ENCODE measurements around the gene GJA9. TPM values are rescaled to one million over a fixed set of nuclear protein-coding genes. Genes with fewer than 3 reads are reported as not detected.

GJA9 gene
- total RNA-seq, 1 donor: not detected

GRCh38 chr1:38896169-38896568 lies 14.8 kb upstream of the GJA9 start:
- no peak for DNase-seq (ENCODE audit: insufficient read length, low spot score, missing footprints)
- Histone ChIP-seq H2AFZ (ENCODE audit: low read length) (no peak overlapping the region), H4K20me1 (ENCODE audit: insufficient read depth, low read length) (peaks cover 3% of the 10 kb centered on the region), H3K36me3 (ENCODE audit: insufficient read depth, low read length) (no peaks in the 10 kb centered on the region), H3K27me3 (ENCODE audit: insufficient read depth, low read length) (no peaks in the 10 kb centered on the region), H3K4me2 (ENCODE audit: insufficient read depth, low read length) (no peak overlapping the region), H3K79me2 (ENCODE audit: insufficient read depth, low read length) (peaks cover 4% of the 10 kb centered on the region), H3K4me1 (ENCODE audit: insufficient read depth, low read length) (no peaks in the 10 kb centered on the region), H3K4me3 (ENCODE audit: insufficient read depth, low read length) (no peak overlapping the region), H3K27ac (ENCODE audit: low read depth, low read length) (no peak overlapping the region), H3K9me3 (ENCODE audit: low read depth, low read length) (no peaks in the 10 kb centered on the region)
- TF ChIP-seq, protein P1, sequence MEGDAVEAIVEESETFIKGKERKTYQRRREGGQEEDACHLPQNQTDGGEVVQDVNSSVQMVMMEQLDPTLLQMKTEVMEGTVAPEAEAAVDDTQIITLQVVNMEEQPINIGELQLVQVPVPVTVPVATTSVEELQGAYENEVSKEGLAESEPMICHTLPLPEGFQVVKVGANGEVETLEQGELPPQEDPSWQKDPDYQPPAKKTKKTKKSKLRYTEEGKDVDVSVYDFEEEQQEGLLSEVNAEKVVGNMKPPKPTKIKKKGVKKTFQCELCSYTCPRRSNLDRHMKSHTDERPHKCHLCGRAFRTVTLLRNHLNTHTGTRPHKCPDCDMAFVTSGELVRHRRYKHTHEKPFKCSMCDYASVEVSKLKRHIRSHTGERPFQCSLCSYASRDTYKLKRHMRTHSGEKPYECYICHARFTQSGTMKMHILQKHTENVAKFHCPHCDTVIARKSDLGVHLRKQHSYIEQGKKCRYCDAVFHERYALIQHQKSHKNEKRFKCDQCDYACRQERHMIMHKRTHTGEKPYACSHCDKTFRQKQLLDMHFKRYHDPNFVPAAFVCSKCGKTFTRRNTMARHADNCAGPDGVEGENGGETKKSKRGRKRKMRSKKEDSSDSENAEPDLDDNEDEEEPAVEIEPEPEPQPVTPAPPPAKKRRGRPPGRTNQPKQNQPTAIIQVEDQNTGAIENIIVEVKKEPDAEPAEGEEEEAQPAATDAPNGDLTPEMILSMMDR (IDR thresholded peaks at IDR 0.05; ENCODE audit: extremely low read depth, low read depth, low read length): no peak

GRCh38 chr1:38892976-38893375 lies 11.6 kb upstream of the GJA9 start:
- Histone ChIP-seq H2AFZ (ENCODE audit: low read length) (no peak overlapping the region), H3K4me1 (ENCODE audit: insufficient read depth, low read length) (no peaks in the 10 kb centered on the region), H3K4me2 (ENCODE audit: insufficient read depth, low read length) (no peak overlapping the region), H3K27me3 (ENCODE audit: insufficient read depth, low read length) (no peaks in the 10 kb centered on the region), H4K20me1 (ENCODE audit: insufficient read depth, low read length) (no peaks in the 10 kb centered on the region), H3K4me3 (ENCODE audit: insufficient read depth, low read length) (no peak overlapping the region), H3K36me3 (ENCODE audit: insufficient read depth, low read length) (no peaks in the 10 kb centered on the region), H3K27ac (ENCODE audit: low read depth, low read length) (no peak overlapping the region), H3K9me3 (ENCODE audit: low read depth, low read length) (no peaks in the 10 kb centered on the region), H3K79me2 (ENCODE audit: insufficient read depth, low read length) (no peaks in the 10 kb centered on the region)
- TF ChIP-seq, protein P1 (IDR thresholded peaks at IDR 0.05; ENCODE audit: extremely low read depth, low read depth, low read length): no peak
- peak; percentile 70 for DNase-seq (ENCODE audit: insufficient read length, low spot score, missing footprints)

- peak; percentile 38 for DNase-seq (ENCODE audit: insufficient read length, low spot score, missing footprints)
- no peak overlapping the region for H3K4me3 ChIP-seq (ENCODE audit: insufficient read depth, low read length)
Observed at GRCh38 chr1:38891753-38892152, 10.4 kb upstream of the GJA9 start.

DNA sequence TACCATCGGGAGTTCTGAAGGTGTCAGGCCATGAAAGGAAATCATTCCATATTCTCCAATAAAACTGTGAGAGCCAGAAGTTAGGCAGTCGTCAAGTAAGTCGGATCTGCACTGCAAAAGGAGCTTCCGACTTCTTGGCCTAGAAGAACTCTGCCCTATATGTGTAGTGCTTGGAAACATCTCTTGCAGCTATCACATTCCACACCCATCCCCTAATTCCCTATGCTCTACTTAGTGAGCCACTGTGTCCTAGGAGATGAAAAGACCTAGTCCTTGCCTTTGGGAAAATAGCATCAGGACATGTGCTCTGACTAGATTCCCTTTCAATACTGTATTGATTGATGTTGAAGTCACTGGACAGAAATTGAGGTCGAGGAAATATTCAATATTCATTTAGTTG lies 8.2 kb upstream of the GJA9 start:
- no peak for DNase-seq (ENCODE audit: insufficient read length, low spot score, missing footprints)
- Histone ChIP-seq H2AFZ (ENCODE audit: low read length) (no peak overlapping the region), H3K27me3 (ENCODE audit: insufficient read depth, low read length) (no peaks in the 10 kb centered on the region), H3K9me3 (ENCODE audit: low read depth, low read length) (no peaks in the 10 kb centered on the region), H3K79me2 (ENCODE audit: insufficient read depth, low read length) (no peaks in the 10 kb centered on the region), H3K27ac (ENCODE audit: low read depth, low read length) (no peak overlapping the region), H3K36me3 (ENCODE audit: insufficient read depth, low read length) (no peaks in the 10 kb centered on the region), H3K4me1 (ENCODE audit: insufficient read depth, low read length) (no peaks in the 10 kb centered on the region), H3K4me3 (ENCODE audit: insufficient read depth, low read length) (no peak overlapping the region), H4K20me1 (ENCODE audit: insufficient read depth, low read length) (no peaks in the 10 kb centered on the region), H3K4me2 (ENCODE audit: insufficient read depth, low read length) (no peak overlapping the region)
- TF ChIP-seq, protein P1 (IDR thresholded peaks at IDR 0.05; ENCODE audit: extremely low read depth, low read depth, low read length): no peak

More at GRCh38 chr1:38891753-38892152, 10.4 kb upstream of the GJA9 start:
- TF ChIP-seq, protein P1 (IDR thresholded peaks at IDR 0.05; ENCODE audit: extremely low read depth, low read depth, low read length): peak; percentile 11
- no peak overlapping the region for H3K27ac ChIP-seq (ENCODE audit: low read depth, low read length)
- H3K9me3 ChIP-seq (ENCODE audit: low read depth, low read length): no peaks in the 10 kb centered on the region
- H2AFZ ChIP-seq (ENCODE audit: low read length): no peak overlapping the region
- no peaks in the 10 kb centered on the region for H3K36me3 ChIP-seq (ENCODE audit: insufficient read depth, low read length)
- no peaks in the 10 kb centered on the region for H3K27me3 ChIP-seq (ENCODE audit: insufficient read depth, low read length)
- no peaks in the 10 kb centered on the region for H4K20me1 ChIP-seq (ENCODE audit: insufficient read depth, low read length)
- no peak overlapping the region for H3K4me2 ChIP-seq (ENCODE audit: insufficient read depth, low read length)
- H3K79me2 ChIP-seq (ENCODE audit: insufficient read depth, low read length): no peaks in the 10 kb centered on the region
- H3K4me1 ChIP-seq (ENCODE audit: insufficient read depth, low read length): no peaks in the 10 kb centered on the region

All from osteoblast (primary cell).